ENCODE results near the gene RAB11FIP3. TPM values are rescaled to one million over a fixed set of nuclear protein-coding genes. Genes with fewer than 3 reads are reported as not detected.

RAB11FIP3 gene
- total RNA-seq, 2 experiments from 2014 or later: 14.2 to 17.0 TPM

- intact Hi-C loops (cut with DNase I, micrococcal nuclease): loop anchor here (1.0 to 5.0 kb wide), 12 partner anchors 83 to 1182 kb away; partner anchors contain the start of genes LUC7L (in 2 of the 2), CRAMP1 (in 1 of the 2), IFT140 (in 1 of the 2) and JMJD8 (in 1 of the 2)
- H3K4me1 Mint-ChIP-seq: peaks cover 35% of the 10 kb centered on the region
- H3K27me3 Mint-ChIP-seq: no peaks in the 10 kb centered on the region
- peak overlapping the region; percentile 81 for H3K4me3 Mint-ChIP-seq
- ChIA-PET CTCF (interaction anchor here (0.6 to 0.9 kb wide), 5 partner anchors 11 to 219 kb away, joined by 3 to 4 read pairs (median 3); partner anchors contain the start of gene METTL26), POLR2A (no interaction called here)
- H3K27ac Mint-ChIP-seq: peak overlapping the region; percentile 96
- peaks cover 25% of the 10 kb centered on the region for H3K36me3 Mint-ChIP-seq (ENCODE audit: low read depth)
- ATAC-seq: peak; percentile 74
- H3K9me3 Mint-ChIP-seq (ENCODE audit: low read depth): no peaks in the 10 kb centered on the region
- DNase-seq: peak; percentile 90
Measured at GRCh38 chr16:525520-526180, 100.2 kb downstream of the RAB11FIP3 start.

- peaks cover 35% of the 10 kb centered on the region for H3K4me1 Mint-ChIP-seq
- CTCF ChIA-PET: interaction anchor here (0.6 to 0.9 kb wide), 6 partner anchors 12 to 220 kb away, joined by 3 to 4 read pairs (median 3); partner anchors contain the start of gene METTL26
- H3K9me3 Mint-ChIP-seq (ENCODE audit: low read depth): no peaks in the 10 kb centered on the region
- peaks cover 25% of the 10 kb centered on the region for H3K36me3 Mint-ChIP-seq (ENCODE audit: low read depth)
- no peaks in the 10 kb centered on the region for H3K27me3 Mint-ChIP-seq
- intact Hi-C loops (cut with DNase I, micrococcal nuclease): loop anchor here (1.0 to 5.0 kb wide), 21 partner anchors 43 to 1181 kb away; partner anchors contain the start of genes METTL26 (in 2 of the 2), AXIN1 (in 1 of the 2), CRAMP1 (in 1 of the 2) and DECR2 (in 1 of the 2)
- peak overlapping the region; percentile 81 for H3K4me3 Mint-ChIP-seq
- DNase-seq (peak; percentile 58), ATAC-seq (no peak)
- peak overlapping the region; percentile 96 for H3K27ac Mint-ChIP-seq
- POLR2A ChIA-PET: no interaction called here
Measured at GRCh38 chr16:526181-527014, 100.9 kb downstream of the RAB11FIP3 start.

- H3K36me3 Mint-ChIP-seq (ENCODE audit: low read depth): peaks cover 25% of the 10 kb centered on the region
- no peaks in the 10 kb centered on the region for H3K9me3 Mint-ChIP-seq (ENCODE audit: low read depth)
- CTCF ChIA-PET: interaction anchor here (0.6 to 0.7 kb wide), 2 partner anchors 81 to 113 kb away, joined by 4 read pairs; no protein-coding TSS in a partner anchor
- H3K27ac Mint-ChIP-seq: peak within 1 kb of the TSS; percentile 96
- DNase-seq (peak; percentile 91), ATAC-seq (peak; percentile 71)
- POLR2A ChIA-PET: no interaction called here
- peaks cover 35% of the 10 kb centered on the region for H3K4me1 Mint-ChIP-seq
- peak within 1 kb of the TSS; percentile 94 for H3K4me3 Mint-ChIP-seq
- no peaks in the 10 kb centered on the region for H3K27me3 Mint-ChIP-seq
- intact Hi-C loops (cut with DNase I, micrococcal nuclease): loop anchor here (1.0 to 5.0 kb wide), 21 partner anchors 42 to 1180 kb away; partner anchors contain the start of genes METTL26 (in 2 of the 2), AXIN1 (in 1 of the 2), CRAMP1 (in 1 of the 2) and DECR2 (in 1 of the 2)
Measured at GRCh38 chr16:527015-527903, 101.8 kb downstream of the RAB11FIP3 start, which contains the start of gene CAPN15. CAPN15 (plus strand) TSS chr16:527712; CDS start chr16:546839, 19,127 bp downstream.

- H3K27ac Mint-ChIP-seq: peak overlapping the region; percentile 85
- H3K27me3 Mint-ChIP-seq: no peaks in the 10 kb centered on the region
- ChIA-PET CTCF (interaction anchor here (0.5 to 1.1 kb wide), 5 partner anchors 79 to 335 kb away, joined by 3 to 4 read pairs (median 3); no protein-coding TSS in a partner anchor), POLR2A (interaction anchor here (0.6 kb wide), 1 partner anchor 59 kb away, joined by 7 read pairs; no protein-coding TSS in a partner anchor)
- no peaks in the 10 kb centered on the region for H3K9me3 Mint-ChIP-seq (ENCODE audit: low read depth)
- intact Hi-C loops (cut with DNase I, micrococcal nuclease): loop anchor here (5.0 kb wide), 8 partner anchors 109 to 1179 kb away; partner anchors contain the start of genes CRAMP1 (in 1 of the 2), IFT140 (in 1 of the 2), JMJD8 (in 1 of the 2) and LUC7L (in 1 of the 2)
- DNase-seq: peak; percentile 62
- peaks cover 25% of the 10 kb centered on the region for H3K36me3 Mint-ChIP-seq (ENCODE audit: low read depth)
- ATAC-seq: peak; percentile 1
- H3K4me3 Mint-ChIP-seq: peak overlapping the region; percentile 94
- H3K4me1 Mint-ChIP-seq: peaks cover 35% of the 10 kb centered on the region
Measured at GRCh38 chr16:528111-529011, 102.9 kb downstream of the RAB11FIP3 start.

GRCh38 chr16:529012-529575 is 103.6 kb downstream of the RAB11FIP3 start:
- ChIA-PET CTCF (interaction anchor here (0.5 to 1.1 kb wide), 3 partner anchors 108 to 334 kb away, joined by 3 read pairs; no protein-coding TSS in a partner anchor), POLR2A (interaction anchor here (0.6 kb wide), 1 partner anchor 59 kb away, joined by 7 read pairs; no protein-coding TSS in a partner anchor)
- DNase-seq: peak; percentile 44
- Mint-ChIP-seq H3K27me3 (no peaks in the 10 kb centered on the region), H3K27ac (peak overlapping the region; percentile 85), H3K4me1 (peaks cover 31% of the 10 kb centered on the region), H3K4me3 (peak overlapping the region; percentile 94), H3K36me3 (ENCODE audit: low read depth) (peaks cover 22% of the 10 kb centered on the region), H3K9me3 (ENCODE audit: low read depth) (no peaks in the 10 kb centered on the region)
- ATAC-seq: no peak
- intact Hi-C loops (cut with DNase I, micrococcal nuclease): loop anchor here (5.0 kb wide), 8 partner anchors 108 to 1178 kb away; partner anchors contain the start of genes CRAMP1 (in 1 of the 2), IFT140 (in 1 of the 2), JMJD8 (in 1 of the 2) and LUC7L (in 1 of the 2)

GRCh38 chr16:530111-530817 is 104.8 kb downstream of the RAB11FIP3 start:
- no peaks in the 10 kb centered on the region for H3K9me3 Mint-ChIP-seq (ENCODE audit: low read depth)
- no peak for DNase-seq
- no peaks in the 10 kb centered on the region for H3K27me3 Mint-ChIP-seq
- H3K27ac Mint-ChIP-seq: peak overlapping the region; percentile 37
- POLR2A ChIA-PET: no interaction called here
- intact Hi-C loops (cut with DNase I, micrococcal nuclease): no loop called here
- ATAC-seq: no peak
- H3K4me1 Mint-ChIP-seq: peaks cover 22% of the 10 kb centered on the region
- H3K4me3 Mint-ChIP-seq: peak overlapping the region; percentile 94
- H3K36me3 Mint-ChIP-seq (ENCODE audit: low read depth): peaks cover 17% of the 10 kb centered on the region
- CTCF ChIA-PET: no interaction called here

- Mint-ChIP-seq H3K27ac (no peak overlapping the region), H3K4me1 (peaks cover 15% of the 10 kb centered on the region), H3K27me3 (no peaks in the 10 kb centered on the region), H3K36me3 (ENCODE audit: low read depth) (peaks cover 14% of the 10 kb centered on the region), H3K9me3 (ENCODE audit: low read depth) (no peaks in the 10 kb centered on the region), H3K4me3 (no peak overlapping the region)
- DNase-seq (no peak), ATAC-seq (no peak)
- ChIA-PET CTCF (interaction anchor here (0.6 kb wide), 1 partner anchor 114 kb away, joined by 3 read pairs; no protein-coding TSS in a partner anchor), POLR2A (no interaction called here)
- intact Hi-C loops (cut with DNase I, micrococcal nuclease): no loop called here
Measured at GRCh38 chr16:531494-532125, 106.2 kb downstream of the RAB11FIP3 start.

- H3K9me3 Mint-ChIP-seq (ENCODE audit: low read depth): no peaks in the 10 kb centered on the region
- intact Hi-C loops (cut with DNase I, micrococcal nuclease): no loop called here
- H3K36me3 Mint-ChIP-seq (ENCODE audit: low read depth): peaks cover 13% of the 10 kb centered on the region
- H3K4me3 Mint-ChIP-seq: no peak overlapping the region
- H3K27me3 Mint-ChIP-seq: no peaks in the 10 kb centered on the region
- ChIA-PET CTCF (no interaction called here), POLR2A (no interaction called here)
- H3K4me1 Mint-ChIP-seq: peaks cover 15% of the 10 kb centered on the region
- H3K27ac Mint-ChIP-seq: no peak overlapping the region
- no peak for DNase-seq
- ATAC-seq: no peak
Measured at GRCh38 chr16:533391-534123, 108.1 kb downstream of the RAB11FIP3 start.

All from activated CD4-positive, alpha-beta T cell treated with anti-CD3 and anti-CD28 coated beads for 36 hours (primary cell).